Stimulated activated naive B cell treated with anti-CD40 and anti-IgM and Interleukin-4, amounts not matched to agents 10 μg/mL and 1 μg/mL and 100 μg/mL, for 72 hours (primary cell): ENCODE results near the gene MICALL1.

Experiments
- ATAC-seq, 2 donors: fragments of 150-1000 bp; cut with Tn5 transposase; replicated peaks; 2 replicates each; pipeline ENCODE4 v1.10.0; 2021; ENCODE audit warnings: moderate library complexity in 1 of 2
- DNase-seq: peaks from one replicate; pipeline ENCODE4 v3.0.0; 2021
- H3K27ac Mint-ChIP-seq: one replicate; pipeline ENCODE4 v1.8.0; 2022; ENCODE audit warnings: mild to moderate bottlenecking, mixed read lengths
- H3K27me3 Mint-ChIP-seq, 2 donors: one replicate each; pipeline ENCODE4 v1.8.0; 2022; ENCODE audit warnings: mixed read lengths in 2 of 2
- H3K36me3 Mint-ChIP-seq, 2 donors: one replicate each; pipeline ENCODE4 v1.8.0; 2022; ENCODE audit warnings: mixed read lengths in 2 of 2, mild to moderate bottlenecking in 1 of 2
- H3K4me1 Mint-ChIP-seq, 2 donors: one replicate each; pipeline ENCODE4 v1.8.0; 2022; ENCODE audit warnings: mixed read lengths in 2 of 2, mild to moderate bottlenecking in 1 of 2
- H3K4me3 Mint-ChIP-seq, 2 donors: one replicate each; pipeline ENCODE4 v1.8.0; 2022; ENCODE audit warnings: mild to moderate bottlenecking in 2 of 2, mixed read lengths in 2 of 2, moderate library complexity in 1 of 2
- H3K9me3 Mint-ChIP-seq, 2 donors: one replicate each; pipeline ENCODE4 v1.8.0; 2022; ENCODE audit warnings: mixed read lengths in 2 of 2, mild to moderate bottlenecking in 1 of 2

The MICALL1 gene

GRCh38 chr22:37916311-37916710 is 10.2 kb downstream of the MICALL1 start:
- ATAC-seq: no peak
- Mint-ChIP-seq H3K27ac (no peak overlapping the region), H3K36me3 (peaks cover 13 to 27% of the 10 kb centered on the region in 2 donors), H3K4me3 (no peak overlapping the region), H3K9me3 (no peaks in the 10 kb centered on the region), H3K4me1 (peaks cover 23 to 28% of the 10 kb centered on the region in 2 donors), H3K27me3 (no peaks in the 10 kb centered on the region)
- DNase-seq: no peak

- H3K4me1 Mint-ChIP-seq: peaks cover 17 to 25% of the 10 kb centered on the region in 2 donors
- H3K9me3 Mint-ChIP-seq: no peaks in the 10 kb centered on the region
- H3K36me3 Mint-ChIP-seq: peaks cover 13 to 22% of the 10 kb centered on the region in 2 donors
- no peak for DNase-seq
- ATAC-seq: peak; percentile 86 to 87
- peak overlapping the region; percentile 87 for H3K27ac Mint-ChIP-seq
- no peaks in the 10 kb centered on the region for H3K27me3 Mint-ChIP-seq
- H3K4me3 Mint-ChIP-seq: peak overlapping the region; percentile 8 to 28
These were observed 11.9 kb downstream of the MICALL1 start for GRCh38 chr22:37917874-37918548.

GRCh38 chr22:37918580-37919270 is 12.6 kb downstream of the MICALL1 start:
- peak overlapping the region; percentile 87 for H3K27ac Mint-ChIP-seq
- no peak for DNase-seq
- ATAC-seq: no peak
- peak overlapping the region; percentile 8 to 28 for H3K4me3 Mint-ChIP-seq
- H3K36me3 Mint-ChIP-seq: peaks cover 18 to 21% of the 10 kb centered on the region in 2 donors
- no peaks in the 10 kb centered on the region for H3K27me3 Mint-ChIP-seq
- peaks cover 14 to 20% of the 10 kb centered on the region in 2 donors for H3K4me1 Mint-ChIP-seq
- H3K9me3 Mint-ChIP-seq: no peaks in the 10 kb centered on the region

- Mint-ChIP-seq H3K4me1 (peaks cover 14 to 20% of the 10 kb centered on the region in 2 donors), H3K27me3 (no peaks in the 10 kb centered on the region), H3K36me3 (peaks cover 18 to 23% of the 10 kb centered on the region in 2 donors), H3K9me3 (no peaks in the 10 kb centered on the region), H3K27ac (peak overlapping the region; percentile 99), H3K4me3 (peak overlapping the region; percentile 80 to 82)
- no peak for DNase-seq
- peak; percentile 50 to 58 for ATAC-seq
These were observed 14.0 kb downstream of the MICALL1 start for GRCh38 chr22:37920126-37920525.

GRCh38 chr22:37922191-37922590 is 16.1 kb downstream of the MICALL1 start:
- no peak for DNase-seq
- Mint-ChIP-seq H3K27ac (no peak overlapping the region), H3K36me3 (peaks cover 21 to 22% of the 10 kb centered on the region in 2 donors), H3K4me1 (peaks cover 13 to 20% of the 10 kb centered on the region in 2 donors), H3K9me3 (no peaks in the 10 kb centered on the region), H3K27me3 (no peaks in the 10 kb centered on the region), H3K4me3 (no peak overlapping the region)
- ATAC-seq: no peak

- DNase-seq (no peak), ATAC-seq (no peak)
- peaks cover 23 to 25% of the 10 kb centered on the region in 2 donors for H3K36me3 Mint-ChIP-seq
- no peaks in the 10 kb centered on the region for H3K9me3 Mint-ChIP-seq
- no peaks in the 10 kb centered on the region for H3K27me3 Mint-ChIP-seq
- peak overlapping the region; percentile 51 for H3K27ac Mint-ChIP-seq
- H3K4me1 Mint-ChIP-seq: peaks cover 7 to 9% of the 10 kb centered on the region in 2 donors
- H3K4me3 Mint-ChIP-seq: no peak overlapping the region
These were observed 17.8 kb downstream of the MICALL1 start for GRCh38 chr22:37923927-37924326.

GRCh38 chr22:37924386-37925065 is 18.4 kb downstream of the MICALL1 start:
- no peak for ATAC-seq
- Mint-ChIP-seq H3K4me1 (peaks cover 7 to 9% of the 10 kb centered on the region in 2 donors), H3K4me3 (no peak overlapping the region), H3K27me3 (no peaks in the 10 kb centered on the region), H3K27ac (peak overlapping the region; percentile 51), H3K9me3 (no peaks in the 10 kb centered on the region), H3K36me3 (peaks cover 27 to 31% of the 10 kb centered on the region in 2 donors)
- no peak for DNase-seq

GRCh38 chr22:37925330-37925729 is 19.2 kb downstream of the MICALL1 start:
- no peak overlapping the region for H3K27ac Mint-ChIP-seq

GRCh38 chr22:37925767-37926166 is 19.7 kb downstream of the MICALL1 start:
- ATAC-seq (no peak), DNase-seq (no peak)
- Mint-ChIP-seq H3K4me3 (no peak overlapping the region), H3K4me1 (peaks cover 0 to 5% of the 10 kb centered on the region in 2 donors), H3K9me3 (no peaks in the 10 kb centered on the region), H3K27ac (no peak overlapping the region), H3K36me3 (peaks cover 23 to 26% of the 10 kb centered on the region in 2 donors), H3K27me3 (no peaks in the 10 kb centered on the region)

More at GRCh38 chr22:37925330-37925729, 19.2 kb downstream of the MICALL1 start:
- H3K4me3 Mint-ChIP-seq: no peak overlapping the region
- no peak for ATAC-seq
- DNase-seq: no peak
- peaks cover 2 to 3% of the 10 kb centered on the region in 2 donors for H3K4me1 Mint-ChIP-seq
- H3K27me3 Mint-ChIP-seq: no peaks in the 10 kb centered on the region
- no peaks in the 10 kb centered on the region for H3K9me3 Mint-ChIP-seq
- peaks cover 23 to 26% of the 10 kb centered on the region in 2 donors for H3K36me3 Mint-ChIP-seq

GRCh38 chr22:37926358-37926757 is 20.3 kb downstream of the MICALL1 start:
- peaks cover 0 to 7% of the 10 kb centered on the region in 2 donors for H3K4me1 Mint-ChIP-seq
- ATAC-seq: no peak
- H3K27ac Mint-ChIP-seq: no peak overlapping the region
- H3K36me3 Mint-ChIP-seq: peaks cover 23 to 26% of the 10 kb centered on the region in 2 donors
- H3K27me3 Mint-ChIP-seq: no peaks in the 10 kb centered on the region
- no peak overlapping the region for H3K4me3 Mint-ChIP-seq
- no peak for DNase-seq
- no peaks in the 10 kb centered on the region for H3K9me3 Mint-ChIP-seq

- H3K4me1 Mint-ChIP-seq: peaks cover 6 to 13% of the 10 kb centered on the region in 2 donors
- ATAC-seq (no peak), DNase-seq (no peak)
- H3K27ac Mint-ChIP-seq: no peak overlapping the region
- H3K9me3 Mint-ChIP-seq: no peaks in the 10 kb centered on the region
- peaks cover 23 to 29% of the 10 kb centered on the region in 2 donors for H3K36me3 Mint-ChIP-seq
- no peak overlapping the region for H3K4me3 Mint-ChIP-seq
- no peaks in the 10 kb centered on the region for H3K27me3 Mint-ChIP-seq
These were observed 20.9 kb downstream of the MICALL1 start for GRCh38 chr22:37926771-37927636.

GRCh38 chr22:37927637-37927936 is 21.5 kb downstream of the MICALL1 start:
- Mint-ChIP-seq H3K27ac (no peak overlapping the region), H3K36me3 (peaks cover 23 to 34% of the 10 kb centered on the region in 2 donors)
- ATAC-seq: no peak

GRCh38 chr22:37929390-37929789 is 23.3 kb downstream of the MICALL1 start:
- ATAC-seq (no peak), DNase-seq (no peak)
- Mint-ChIP-seq H3K9me3 (no peaks in the 10 kb centered on the region), H3K36me3 (peaks cover 21 to 34% of the 10 kb centered on the region in 2 donors), H3K27me3 (no peaks in the 10 kb centered on the region), H3K4me1 (peaks cover 25 to 27% of the 10 kb centered on the region in 2 donors), H3K4me3 (no peak overlapping the region), H3K27ac (no peak overlapping the region)

More at GRCh38 chr22:37927637-37927936, 21.5 kb downstream of the MICALL1 start:
- no peak overlapping the region for H3K4me3 Mint-ChIP-seq
- no peaks in the 10 kb centered on the region for H3K9me3 Mint-ChIP-seq
- H3K27me3 Mint-ChIP-seq: no peaks in the 10 kb centered on the region
- H3K4me1 Mint-ChIP-seq: peaks cover 9 to 13% of the 10 kb centered on the region in 2 donors
- no peak for DNase-seq
